SIG-M5 (cell line): Measurements from ENCODE around the gene TRIM39.
"Not testable (repeated sequence)": the region's sequence is repeated elsewhere in the genome, so short reads cannot be mapped to it uniquely, and the experiment has no call there.

Experiments used
- DNase-seq: peaks from one replicate; lab custom pipeline; 2025; lab: John Stamatoyannopoulos, UW

Gene TRIM39

DNA sequence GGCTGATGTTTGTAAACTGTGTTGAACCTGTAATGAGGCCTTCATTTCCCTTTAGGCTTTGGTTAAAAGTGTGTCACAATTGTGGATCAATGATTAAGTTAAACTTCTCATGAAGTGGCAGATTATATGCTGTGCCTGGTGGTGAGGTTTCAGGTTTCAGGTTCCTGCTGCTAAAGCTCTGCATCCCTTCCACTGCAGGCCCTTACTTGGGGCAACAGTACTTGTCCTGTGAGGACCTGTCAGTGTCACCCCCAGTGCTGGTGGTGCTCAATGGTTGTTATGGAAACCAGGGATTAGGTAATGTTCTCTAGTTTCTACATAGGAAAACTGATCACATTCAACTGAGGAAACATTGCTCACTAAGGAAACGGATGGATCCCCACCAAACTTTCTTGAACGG, 36.7 kb downstream of the TRIM39 start:
- no peak for DNase-seq

GRCh38 chr6:30364591-30364990, 37.9 kb downstream of the TRIM39 start:
- DNase-seq = no peak

DNA sequence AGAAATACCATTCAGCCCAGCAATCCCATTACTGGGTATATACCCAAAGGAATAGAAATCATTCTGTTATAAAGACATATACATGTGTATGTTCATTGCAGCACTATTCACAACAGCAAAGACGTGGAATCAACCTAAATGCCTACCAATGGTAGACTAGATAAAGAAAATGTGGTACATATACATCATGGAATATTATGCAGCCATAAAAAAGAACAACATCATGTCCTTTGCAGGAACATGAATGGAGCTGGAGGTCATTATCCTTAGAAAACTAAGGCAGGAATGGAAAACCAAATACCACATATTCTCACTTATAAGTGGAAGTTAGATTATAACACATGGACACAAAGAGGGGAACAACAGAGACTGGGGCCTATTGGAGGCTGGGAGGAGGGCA, 42.6 kb downstream of the TRIM39 start:
- not testable (repeated sequence) for DNase-seq

GRCh38 chr6:30378290-30378937, 51.7 kb downstream of the TRIM39 start:
- no peak for DNase-seq

GRCh38 chr6:30380464-30380863, 53.7 kb downstream of the TRIM39 start:
- DNase-seq = no peak

DNA sequence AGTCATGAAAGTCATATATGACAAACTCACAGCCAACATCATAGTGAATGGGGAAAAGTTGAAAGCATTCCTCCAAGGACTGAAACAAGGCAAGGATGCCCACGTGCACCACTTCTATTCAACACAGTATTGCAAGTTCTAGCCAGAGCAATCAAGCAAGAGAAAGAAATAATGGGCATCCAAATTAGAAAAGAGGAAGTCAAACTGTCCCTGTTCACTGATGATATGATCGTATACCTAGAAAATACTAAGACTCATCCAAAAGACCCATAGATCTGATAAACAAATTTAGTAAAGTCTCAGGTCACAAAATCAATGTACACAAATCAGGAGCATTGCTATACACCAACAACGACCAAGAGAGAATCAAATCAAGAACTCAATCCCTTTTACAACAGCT, 59.4 kb downstream of the TRIM39 start:
- no peak for DNase-seq

GRCh38 chr6:30391240-30391639, 64.5 kb downstream of the TRIM39 start:
- no peak for DNase-seq
